Activated effector memory CD4-positive, alpha-beta T cell treated with Interleukin-2 at 50 U/mL for 16 hours (primary cell): Measurements from ENCODE around the gene IQGAP2.
"Not testable (repeated sequence)": the region's sequence is repeated elsewhere in the genome, so short reads cannot be mapped to it uniquely, and the experiment has no call there.

Experiments used
- DNase-seq: peaks from one replicate; pipeline ENCODE4 v3.0.0-alpha.2; 2020

IQGAP2 gene

DNA sequence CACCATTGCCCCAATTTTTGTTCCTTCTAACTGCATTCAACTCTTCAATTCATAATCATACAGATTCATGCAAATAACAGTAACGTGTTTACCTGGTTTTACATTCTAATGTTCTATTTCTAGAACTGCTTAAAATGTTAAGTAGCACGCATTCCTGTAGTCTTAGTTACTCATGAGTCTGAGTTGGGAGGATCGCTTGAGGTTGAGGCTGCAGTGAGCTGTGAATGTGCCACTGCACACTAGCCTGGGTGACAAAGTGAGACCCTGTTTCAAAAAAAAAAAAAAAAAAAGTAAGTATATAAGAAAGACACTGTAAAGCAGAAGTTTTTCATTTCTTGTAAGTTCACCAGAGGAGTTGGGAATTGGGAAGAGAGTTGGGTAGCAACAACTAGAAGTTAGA lies 114.2 kb downstream of the IQGAP2 start:
- no peak for DNase-seq

DNA sequence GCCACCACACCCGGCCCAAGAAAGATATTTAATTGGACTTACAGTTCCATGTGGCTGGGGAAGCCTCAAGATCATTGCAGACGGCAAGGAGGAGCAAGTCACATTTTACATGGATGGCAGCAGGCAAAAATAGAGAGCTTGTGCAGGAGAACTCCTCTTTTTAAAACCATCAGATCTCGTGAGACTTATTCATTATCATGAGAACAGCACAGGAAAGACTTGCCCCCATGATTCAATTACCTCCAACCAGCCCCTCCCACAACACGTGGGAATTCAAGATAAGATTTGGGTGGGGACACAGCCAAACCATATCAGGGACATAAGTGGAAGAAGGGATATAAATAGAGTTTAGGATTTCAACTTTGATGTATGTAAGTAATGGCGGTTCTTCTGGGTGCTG lies 115.2 kb downstream of the IQGAP2 start:
- DNase-seq = not testable (repeated sequence)

DNA sequence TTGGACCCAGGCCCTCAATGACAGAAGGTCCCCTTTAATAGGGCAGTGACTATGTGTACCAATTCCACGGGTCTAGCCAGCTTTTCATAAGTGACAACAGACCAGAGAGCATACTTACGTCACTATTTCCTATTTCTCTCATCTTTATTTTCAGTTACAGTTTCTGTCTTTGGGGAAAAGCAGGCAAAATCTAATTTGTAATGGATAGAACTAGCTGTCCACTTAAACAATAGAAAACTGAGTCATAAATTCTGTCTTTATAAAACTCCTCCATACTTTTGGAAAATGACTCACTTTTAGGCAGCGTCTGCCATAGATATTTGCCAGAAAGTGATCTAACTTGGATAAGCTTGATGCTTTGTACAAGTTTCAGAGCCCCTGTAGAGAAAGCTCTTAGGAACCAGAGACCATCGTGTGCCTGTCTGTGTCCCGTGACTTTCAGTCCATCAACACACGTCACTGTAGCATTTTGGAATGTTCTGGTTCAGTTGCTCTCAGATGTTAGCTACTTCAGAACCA lies 118.2 kb downstream of the IQGAP2 start:
- DNase-seq = no peak

DNA sequence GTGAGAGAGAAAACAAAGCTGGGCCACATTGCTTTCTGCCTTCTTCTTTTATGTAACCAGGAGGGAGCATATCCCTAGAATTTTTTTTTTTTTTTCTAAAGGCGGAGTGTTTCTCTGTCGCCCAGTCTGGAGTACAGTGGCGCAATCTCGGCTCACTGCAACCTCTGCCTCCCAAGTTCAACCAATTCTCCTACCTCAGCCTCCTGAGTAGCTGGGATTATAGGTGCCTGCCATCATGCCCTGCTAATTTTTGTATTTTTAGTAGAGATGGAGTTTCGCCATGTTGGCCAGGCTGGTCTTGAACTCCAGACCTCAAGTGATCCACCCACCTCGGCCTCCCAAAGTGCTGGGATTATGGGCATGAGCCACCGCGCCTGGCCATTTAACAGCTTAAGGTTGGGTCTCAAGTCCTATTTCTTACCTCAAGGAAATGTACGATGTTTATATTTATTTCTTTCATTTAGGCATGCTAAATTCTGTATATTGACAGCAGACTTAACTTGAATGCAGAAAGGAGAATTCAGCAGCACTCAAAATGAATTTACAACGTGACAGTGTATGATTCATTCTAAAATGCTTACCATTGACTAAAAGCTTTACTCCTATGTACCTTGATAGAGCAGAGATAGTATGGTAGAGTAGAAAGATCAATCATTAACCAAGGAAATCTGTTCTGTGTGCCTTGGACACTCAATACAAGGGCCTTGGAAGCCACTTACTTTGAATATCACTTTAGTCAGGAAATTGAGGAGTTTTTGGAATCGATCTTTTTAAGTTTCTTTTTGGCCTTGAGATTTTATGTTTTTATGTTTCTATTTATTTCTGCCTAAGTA lies 119.2 kb downstream of the IQGAP2 start:
- DNase-seq = no peak

DNA sequence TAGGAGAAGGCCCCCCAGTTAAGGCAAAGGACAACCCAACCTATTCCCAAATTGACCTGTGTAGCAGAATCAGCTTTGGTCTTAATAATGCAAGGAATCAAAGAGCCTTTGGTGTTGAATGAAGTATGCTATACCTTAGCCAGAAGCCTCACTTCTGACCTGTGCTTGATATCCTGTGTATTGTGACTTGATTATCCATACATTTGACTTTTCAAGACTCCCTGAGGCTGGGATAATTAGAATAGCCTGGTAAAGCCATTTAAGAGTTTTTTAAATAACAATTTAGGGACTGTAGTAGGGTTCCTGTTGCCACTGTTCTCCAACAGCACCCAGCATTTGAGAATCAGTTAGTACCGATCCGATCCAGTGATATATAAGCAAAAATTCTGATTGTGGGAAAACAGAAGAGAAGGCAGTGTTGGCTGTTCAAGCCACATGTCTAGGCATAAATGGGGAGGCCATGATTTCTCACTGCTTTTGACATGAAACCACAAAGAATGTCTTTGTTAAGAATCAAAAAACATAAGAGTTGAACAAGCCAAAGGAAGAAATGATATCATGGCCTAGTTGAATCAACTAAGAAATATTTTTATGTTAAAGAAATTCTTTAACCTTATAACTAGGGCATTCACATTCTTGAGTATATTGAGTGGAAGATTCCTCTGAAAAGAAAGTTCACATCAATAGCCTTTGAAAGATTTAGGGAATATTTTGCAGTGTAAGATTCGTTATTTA lies 121.2 kb downstream of the IQGAP2 start:
- no peak for DNase-seq

DNA sequence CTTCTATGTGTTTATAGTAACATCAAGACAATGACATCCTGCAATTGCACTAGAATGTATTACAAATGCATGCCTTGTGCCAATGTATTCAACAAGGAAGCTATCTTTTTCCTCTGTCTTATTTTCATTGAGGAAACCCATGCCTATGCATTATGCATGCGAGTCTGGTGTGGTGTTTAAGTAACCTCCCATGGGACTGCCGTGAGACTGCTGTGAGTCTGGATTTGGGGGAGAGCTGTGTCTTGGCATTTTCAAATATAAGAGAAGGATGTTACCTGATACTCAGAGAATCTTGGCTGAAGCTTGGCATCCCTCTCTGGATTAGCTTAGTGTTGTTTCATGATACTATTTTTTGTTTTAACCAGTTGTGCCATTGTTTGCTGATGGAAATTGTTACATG lies 121.8 kb downstream of the IQGAP2 start:
- DNase-seq = no peak

GRCh38 chr5:76525956-76526355 lies 122.9 kb downstream of the IQGAP2 start:
- DNase-seq = no peak

DNA sequence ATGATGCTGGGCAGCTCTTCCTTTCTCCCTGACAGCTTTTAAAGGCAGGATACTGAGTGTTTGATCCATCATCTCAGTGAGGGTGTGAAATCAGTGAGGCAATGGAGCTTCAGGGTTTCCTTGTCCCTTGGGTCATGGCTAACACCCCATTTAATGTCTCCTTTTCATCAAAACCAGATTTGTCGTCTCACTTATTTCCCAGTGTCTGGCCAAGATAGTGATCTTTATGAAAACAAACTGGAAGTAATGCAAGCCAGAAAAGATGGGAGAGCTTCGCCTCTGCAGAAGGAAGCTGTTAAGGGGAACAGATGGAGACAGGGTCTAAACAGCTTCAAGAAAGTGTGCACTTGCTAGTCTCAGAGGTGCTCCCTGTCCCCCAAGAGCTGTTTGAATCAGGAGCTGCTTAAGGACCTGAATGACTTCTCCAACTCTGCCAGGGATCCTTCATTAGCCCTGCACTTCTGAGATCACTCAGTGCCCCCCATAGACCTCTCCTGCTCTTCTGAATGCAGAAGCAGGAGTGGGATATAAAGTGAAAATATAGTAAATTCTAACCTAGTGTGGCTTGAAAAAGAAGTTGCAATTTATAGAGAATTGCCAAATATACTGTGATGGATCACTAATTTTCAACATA lies 124.0 kb downstream of the IQGAP2 start:
- DNase-seq = no peak

DNA sequence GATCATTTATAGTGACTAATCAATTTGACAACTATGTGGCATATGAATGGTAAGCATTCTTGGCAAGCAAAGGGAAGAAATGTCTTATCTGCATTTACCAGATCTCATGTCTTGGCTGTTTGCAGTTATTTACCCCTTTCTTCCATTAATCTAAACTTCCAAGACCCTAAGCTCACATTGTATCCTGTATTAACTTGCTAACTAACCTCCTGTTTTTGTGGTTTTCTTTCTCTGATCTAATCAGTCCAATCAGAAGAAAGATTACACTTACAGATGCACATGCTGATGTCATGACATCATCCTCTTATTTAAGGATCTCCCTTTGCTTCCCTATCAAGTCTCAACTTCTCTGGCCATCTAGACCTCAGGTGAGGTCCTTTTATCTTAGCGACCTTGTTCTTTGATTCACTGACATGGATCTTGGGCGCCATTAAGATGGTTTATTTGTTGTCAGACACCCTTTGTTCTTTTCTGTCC lies 124.6 kb downstream of the IQGAP2 start:
- DNase-seq = no peak

GRCh38 chr5:76528547-76529331 lies 125.7 kb downstream of the IQGAP2 start:
- no peak for DNase-seq

- no peak for DNase-seq
These were observed 126.6 kb downstream of the IQGAP2 start for GRCh38 chr5:76529464-76530344.

- DNase-seq = no peak
These were observed 129.0 kb downstream of the IQGAP2 start for GRCh38 chr5:76532052-76532451.

- no peak for DNase-seq
These were observed 129.9 kb downstream of the IQGAP2 start for GRCh38 chr5:76532973-76533372.

DNA sequence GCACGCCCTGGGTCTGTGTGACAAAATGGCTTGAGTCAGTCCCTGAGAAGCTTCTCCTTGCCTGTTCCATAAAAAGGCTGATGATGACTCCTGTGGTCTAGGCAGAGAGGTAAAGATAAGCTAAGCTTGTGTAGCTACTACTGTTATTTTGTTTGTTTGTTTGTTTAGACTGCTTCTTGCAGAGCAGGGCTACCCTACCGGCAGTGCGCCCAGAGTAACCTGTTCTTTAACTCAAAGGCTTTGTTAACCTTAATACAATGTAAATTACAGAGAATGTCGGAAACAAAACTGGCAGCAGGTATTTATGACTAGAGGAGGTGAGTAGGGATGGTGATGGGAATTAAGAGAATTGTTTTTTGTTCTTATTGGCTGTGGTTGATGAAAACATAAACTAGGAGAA lies 132.5 kb downstream of the IQGAP2 start:
- DNase-seq = no peak

- no peak for DNase-seq
These were observed 134.0 kb downstream of the IQGAP2 start for GRCh38 chr5:76537073-76537543.

DNA sequence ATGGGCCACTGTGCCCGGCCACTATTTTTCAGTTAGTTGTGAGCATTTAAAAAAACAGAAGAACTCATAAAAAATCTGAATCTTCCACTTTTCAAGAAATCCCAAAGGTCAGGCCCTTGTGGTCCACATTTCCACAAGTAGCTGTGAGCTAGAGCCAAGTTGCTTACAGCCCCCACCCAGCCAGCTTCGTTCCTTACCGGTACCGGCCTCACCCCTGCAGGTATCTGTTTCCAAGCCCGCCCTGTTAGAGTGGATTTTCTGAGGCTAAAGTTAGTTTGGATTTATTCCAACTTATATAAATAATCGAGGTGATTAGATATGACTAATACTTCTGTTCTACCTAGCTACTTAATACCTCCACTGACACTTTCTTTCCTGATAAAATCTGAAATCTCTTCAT lies 139.2 kb downstream of the IQGAP2 start:
- no peak for DNase-seq

DNA sequence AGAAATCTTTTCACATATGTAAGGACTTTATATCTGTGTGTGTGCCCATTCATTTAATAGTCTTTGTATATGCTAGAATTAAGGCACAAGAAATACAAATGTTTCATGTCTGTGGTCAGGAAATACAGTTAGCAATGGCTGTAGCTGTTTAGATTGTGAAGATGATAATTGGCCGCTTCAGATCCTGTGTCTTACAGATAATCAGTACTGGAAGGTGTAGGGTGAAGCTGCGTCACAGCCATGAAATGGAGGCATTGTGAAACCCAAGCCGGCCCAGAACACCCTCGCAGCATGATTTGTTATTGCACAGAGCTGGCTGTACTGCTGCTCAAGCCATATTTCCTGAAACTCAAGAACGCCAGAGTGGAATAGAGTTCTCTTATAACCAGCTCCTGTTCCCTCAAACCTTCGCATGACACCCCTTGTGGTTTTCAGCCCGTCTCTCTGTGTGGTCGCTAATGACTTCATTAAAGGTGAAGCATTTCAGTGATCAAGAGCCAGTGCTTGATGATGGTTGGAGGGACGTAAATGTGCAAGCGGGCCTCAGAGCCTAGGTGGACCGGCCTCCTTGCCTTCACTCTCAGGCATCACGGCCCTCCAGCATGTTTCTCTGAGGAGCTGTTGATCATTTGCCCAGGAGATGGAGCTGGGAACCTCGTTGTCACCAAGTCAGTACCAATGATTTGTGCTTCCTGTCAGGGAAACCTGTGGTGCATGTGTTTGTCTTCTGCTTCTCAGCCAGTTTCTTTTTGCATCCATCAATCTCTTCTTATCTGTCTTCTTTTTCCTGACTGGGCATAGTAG lies 140.0 kb downstream of the IQGAP2 start:
- DNase-seq = peak; percentile 45

GRCh38 chr5:76544268-76544926 lies 141.3 kb downstream of the IQGAP2 start:
- DNase-seq = peak; percentile 47

DNA sequence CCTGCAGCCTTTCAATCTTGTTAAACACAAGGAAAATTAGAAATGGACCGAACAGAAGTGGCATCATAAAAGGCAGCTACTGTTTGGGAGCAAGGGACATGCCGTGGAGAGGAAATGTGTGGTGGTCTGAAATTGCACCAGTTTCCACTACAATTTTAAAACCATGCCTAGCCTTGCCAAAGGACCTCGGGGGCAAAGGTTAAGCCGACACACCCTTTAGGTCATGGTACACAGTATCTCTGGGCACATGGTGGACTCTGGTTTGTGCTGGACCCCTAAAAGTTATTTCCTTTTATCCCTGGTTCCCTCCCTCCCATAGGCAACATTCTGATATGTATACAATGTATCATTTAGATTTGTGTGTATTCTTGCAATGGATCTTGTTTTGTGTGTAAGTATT lies 142.1 kb downstream of the IQGAP2 start:
- DNase-seq = no peak

DNA sequence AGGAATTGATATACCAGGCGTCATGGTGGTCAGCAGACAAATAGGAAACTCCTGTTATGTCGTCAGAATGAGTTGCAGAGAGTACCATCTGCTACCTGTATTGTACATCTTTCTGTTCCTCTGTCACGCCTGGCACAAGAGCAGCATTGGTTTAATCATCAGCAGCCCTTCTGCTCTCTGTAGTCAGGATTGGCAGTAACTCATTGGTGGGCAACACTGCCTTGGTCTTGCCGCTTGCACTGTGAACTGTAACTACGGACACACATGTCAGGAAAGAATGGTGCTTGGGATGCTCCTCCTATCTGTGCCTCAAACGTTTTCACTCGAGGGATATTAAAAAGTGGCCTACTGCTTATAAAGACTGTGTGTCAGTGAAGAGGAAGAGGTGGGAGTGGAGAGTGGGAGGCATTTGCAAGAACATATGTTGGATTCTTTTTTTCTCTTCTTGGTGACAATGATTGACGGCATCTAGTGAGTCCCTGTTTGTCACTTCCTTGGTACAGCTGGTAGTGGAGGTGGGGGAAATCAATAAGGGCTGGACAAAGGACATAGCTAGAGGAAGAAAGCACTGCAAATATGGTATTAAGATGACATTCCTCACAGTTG lies 143.5 kb downstream of the IQGAP2 start:
- DNase-seq = no peak
